Measurements from ENCODE around the gene CMTM7.
"Not testable (repeated sequence)": the region's sequence is repeated elsewhere in the genome, so short reads cannot be mapped to it uniquely, and the experiment has no call there.

The CMTM7 gene

DNA sequence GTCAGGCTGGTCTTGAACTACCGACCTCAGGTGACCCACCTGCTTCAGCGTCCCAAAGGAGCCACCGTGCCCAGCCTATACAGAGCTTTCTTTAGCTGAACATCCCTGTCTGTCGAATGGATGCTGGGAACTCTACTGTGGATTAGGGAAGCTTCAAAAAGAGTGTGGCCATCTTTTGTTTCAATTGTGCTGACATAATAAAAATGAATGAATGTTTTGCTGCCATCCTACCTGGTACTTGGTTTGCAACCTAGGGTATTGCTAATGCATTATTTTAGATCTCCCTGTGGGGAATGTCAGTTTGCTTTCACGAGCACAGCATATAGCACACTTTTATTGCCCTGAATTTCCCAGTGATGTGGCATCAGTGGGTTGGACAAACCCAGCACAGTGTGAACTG is 78.7 kb downstream of the CMTM7 start:
- no peaks in the 10 kb centered on the region for H3K27me3 ChIP-seq (ENCODE audit: insufficient read depth, poor library complexity, severe bottlenecking)
- H3K4me3 ChIP-seq (replicated peaks; ENCODE audit: insufficient read depth, low read length) = no peak overlapping the region
- no peak for TF ChIP-seq POLR2AphosphoS5 (IDR thresholded peaks at IDR 0.05; ENCODE audit: low read depth)
- TF ChIP-seq, protein P1, sequence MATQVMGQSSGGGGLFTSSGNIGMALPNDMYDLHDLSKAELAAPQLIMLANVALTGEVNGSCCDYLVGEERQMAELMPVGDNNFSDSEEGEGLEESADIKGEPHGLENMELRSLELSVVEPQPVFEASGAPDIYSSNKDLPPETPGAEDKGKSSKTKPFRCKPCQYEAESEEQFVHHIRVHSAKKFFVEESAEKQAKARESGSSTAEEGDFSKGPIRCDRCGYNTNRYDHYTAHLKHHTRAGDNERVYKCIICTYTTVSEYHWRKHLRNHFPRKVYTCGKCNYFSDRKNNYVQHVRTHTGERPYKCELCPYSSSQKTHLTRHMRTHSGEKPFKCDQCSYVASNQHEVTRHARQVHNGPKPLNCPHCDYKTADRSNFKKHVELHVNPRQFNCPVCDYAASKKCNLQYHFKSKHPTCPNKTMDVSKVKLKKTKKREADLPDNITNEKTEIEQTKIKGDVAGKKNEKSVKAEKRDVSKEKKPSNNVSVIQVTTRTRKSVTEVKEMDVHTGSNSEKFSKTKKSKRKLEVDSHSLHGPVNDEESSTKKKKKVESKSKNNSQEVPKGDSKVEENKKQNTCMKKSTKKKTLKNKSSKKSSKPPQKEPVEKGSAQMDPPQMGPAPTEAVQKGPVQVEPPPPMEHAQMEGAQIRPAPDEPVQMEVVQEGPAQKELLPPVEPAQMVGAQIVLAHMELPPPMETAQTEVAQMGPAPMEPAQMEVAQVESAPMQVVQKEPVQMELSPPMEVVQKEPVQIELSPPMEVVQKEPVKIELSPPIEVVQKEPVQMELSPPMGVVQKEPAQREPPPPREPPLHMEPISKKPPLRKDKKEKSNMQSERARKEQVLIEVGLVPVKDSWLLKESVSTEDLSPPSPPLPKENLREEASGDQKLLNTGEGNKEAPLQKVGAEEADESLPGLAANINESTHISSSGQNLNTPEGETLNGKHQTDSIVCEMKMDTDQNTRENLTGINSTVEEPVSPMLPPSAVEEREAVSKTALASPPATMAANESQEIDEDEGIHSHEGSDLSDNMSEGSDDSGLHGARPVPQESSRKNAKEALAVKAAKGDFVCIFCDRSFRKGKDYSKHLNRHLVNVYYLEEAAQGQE (IDR thresholded peaks at IDR 0.05; ENCODE audit: insufficient replicate concordance, low read depth) = no peak
- TF ChIP-seq SPI1 (IDR thresholded peaks at IDR 0.05; ENCODE audit: borderline replicate concordance, low read depth) = no peak
- TF ChIP-seq, protein P2, sequence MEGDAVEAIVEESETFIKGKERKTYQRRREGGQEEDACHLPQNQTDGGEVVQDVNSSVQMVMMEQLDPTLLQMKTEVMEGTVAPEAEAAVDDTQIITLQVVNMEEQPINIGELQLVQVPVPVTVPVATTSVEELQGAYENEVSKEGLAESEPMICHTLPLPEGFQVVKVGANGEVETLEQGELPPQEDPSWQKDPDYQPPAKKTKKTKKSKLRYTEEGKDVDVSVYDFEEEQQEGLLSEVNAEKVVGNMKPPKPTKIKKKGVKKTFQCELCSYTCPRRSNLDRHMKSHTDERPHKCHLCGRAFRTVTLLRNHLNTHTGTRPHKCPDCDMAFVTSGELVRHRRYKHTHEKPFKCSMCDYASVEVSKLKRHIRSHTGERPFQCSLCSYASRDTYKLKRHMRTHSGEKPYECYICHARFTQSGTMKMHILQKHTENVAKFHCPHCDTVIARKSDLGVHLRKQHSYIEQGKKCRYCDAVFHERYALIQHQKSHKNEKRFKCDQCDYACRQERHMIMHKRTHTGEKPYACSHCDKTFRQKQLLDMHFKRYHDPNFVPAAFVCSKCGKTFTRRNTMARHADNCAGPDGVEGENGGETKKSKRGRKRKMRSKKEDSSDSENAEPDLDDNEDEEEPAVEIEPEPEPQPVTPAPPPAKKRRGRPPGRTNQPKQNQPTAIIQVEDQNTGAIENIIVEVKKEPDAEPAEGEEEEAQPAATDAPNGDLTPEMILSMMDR (IDR thresholded peaks at IDR 0.05; ENCODE audit: insufficient read depth, low read length) = no peak
- no peak for TF ChIP-seq GABPA (IDR thresholded peaks at IDR 0.05; ENCODE audit: low read depth)
- H3K27ac ChIP-seq (replicated peaks) = no peak overlapping the region; the same call in 1 of the 2 replicates
- DNase-seq (ENCODE audit: low read depth in 1 of 2, low spot score in 1 of 2) = no peak

DNA sequence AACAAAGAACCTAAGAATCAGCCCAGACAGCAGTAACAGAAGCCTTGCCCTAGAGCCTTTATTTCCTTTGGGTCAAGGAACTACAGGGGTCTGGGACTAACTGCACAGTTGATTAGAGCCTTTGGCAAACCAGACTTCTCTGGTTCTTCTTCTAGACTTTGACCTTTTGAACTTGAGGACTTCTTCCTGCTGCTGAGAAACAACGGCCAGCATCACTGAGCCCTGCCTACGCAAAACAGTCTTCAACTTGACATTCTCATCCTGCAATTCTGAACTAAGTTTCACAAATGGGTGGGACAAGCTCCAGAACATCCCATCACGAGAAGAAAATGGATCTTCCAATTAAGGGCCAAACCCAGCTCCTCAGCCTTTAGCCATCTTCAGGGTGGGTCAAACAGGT is 79.6 kb downstream of the CMTM7 start:
- DNase-seq (ENCODE audit: low read depth in 1 of 2, low spot score in 1 of 2) = no peak
- Histone ChIP-seq H3K27me3 (ENCODE audit: insufficient read depth, poor library complexity, severe bottlenecking) (no peaks in the 10 kb centered on the region), H3K4me3 (replicated peaks; ENCODE audit: insufficient read depth, low read length) (no peak overlapping the region), H3K27ac (replicated peaks) (no peak overlapping the region)
- TF ChIP-seq POLR2AphosphoS5 (IDR thresholded peaks at IDR 0.05; ENCODE audit: low read depth) (no peak), SPI1 (IDR thresholded peaks at IDR 0.05; ENCODE audit: borderline replicate concordance, low read depth) (no peak), GABPA (IDR thresholded peaks at IDR 0.05; ENCODE audit: low read depth) (no peak)
- TF ChIP-seq, protein P2 (IDR thresholded peaks at IDR 0.05; ENCODE audit: insufficient read depth, low read length) = no peak
- TF ChIP-seq, protein P1 (IDR thresholded peaks at IDR 0.05; ENCODE audit: insufficient replicate concordance, low read depth) = no peak

DNA sequence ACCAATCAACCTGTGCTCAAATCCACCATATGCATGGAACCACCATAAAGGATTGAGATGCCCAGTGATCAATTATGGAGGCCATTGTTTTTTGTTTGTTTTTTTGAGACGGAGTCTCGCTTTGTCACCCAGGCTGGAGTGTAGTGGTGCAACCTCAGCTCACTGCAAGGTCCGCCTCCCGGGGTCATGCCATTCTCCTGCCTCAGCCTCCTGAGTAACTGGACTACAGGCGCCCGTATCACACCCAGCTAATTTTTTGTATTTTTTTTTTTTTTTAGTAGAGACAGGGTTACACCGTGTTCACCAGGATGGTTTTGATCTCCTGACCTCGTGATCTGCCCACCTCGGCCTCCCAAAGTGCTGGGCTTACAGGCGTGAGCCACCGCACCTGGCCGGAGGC is 80.5 kb downstream of the CMTM7 start:
- DNase-seq (ENCODE audit: low read depth in 1 of 2, low spot score in 1 of 2); H3K27ac ChIP-seq (replicated peaks); H3K27me3 ChIP-seq (ENCODE audit: insufficient read depth, poor library complexity, severe bottlenecking): not testable (repeated sequence)

DNA sequence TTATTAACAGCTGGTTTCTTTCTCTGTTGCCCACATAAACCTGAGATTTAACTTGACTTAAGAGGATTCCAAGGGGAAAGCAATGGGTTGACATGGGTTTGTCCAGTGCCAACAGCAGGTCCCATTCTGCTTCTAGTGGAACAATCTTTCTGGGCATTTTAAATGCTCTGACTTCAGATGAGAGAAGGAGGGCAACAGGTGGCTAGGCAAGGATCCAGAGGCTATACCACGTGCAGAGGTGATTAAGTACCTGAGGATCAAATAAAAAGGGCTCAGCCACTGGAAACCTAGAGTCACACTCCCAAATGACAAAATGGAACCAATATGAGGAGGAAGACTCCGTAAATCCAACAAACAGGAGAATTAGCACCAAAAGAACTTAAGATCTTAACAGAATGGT is 82.5 kb downstream of the CMTM7 start:
- H3K27me3 ChIP-seq (ENCODE audit: insufficient read depth, poor library complexity, severe bottlenecking) = no peaks in the 10 kb centered on the region
- TF ChIP-seq SPI1 (IDR thresholded peaks at IDR 0.05; ENCODE audit: borderline replicate concordance, low read depth) (no peak), POLR2AphosphoS5 (IDR thresholded peaks at IDR 0.05; ENCODE audit: low read depth) (no peak), GABPA (IDR thresholded peaks at IDR 0.05; ENCODE audit: low read depth) (no peak)
- TF ChIP-seq, protein P2 (IDR thresholded peaks at IDR 0.05; ENCODE audit: insufficient read depth, low read length) = no peak
- TF ChIP-seq, protein P1 (IDR thresholded peaks at IDR 0.05; ENCODE audit: insufficient replicate concordance, low read depth) = no peak
- DNase-seq (ENCODE audit: low read depth in 1 of 2, low spot score in 1 of 2) = no peak
- H3K27ac ChIP-seq (replicated peaks) = no peak overlapping the region
- no peak overlapping the region for H3K4me3 ChIP-seq (replicated peaks; ENCODE audit: insufficient read depth, low read length)

More for the DNA sequence above, 80.5 kb downstream of the CMTM7 start:
- not testable (repeated sequence) for H3K4me3 ChIP-seq (replicated peaks; ENCODE audit: insufficient read depth, low read length)
